Right atrium auricular region (tissue), 2 donors: ENCODE measurements around the gene LRIG1. TPM values are rescaled to one million over a fixed set of nuclear protein-coding genes. Genes with fewer than 3 reads are reported as not detected.

ENCODE experiments used
- DNase-seq: peaks from one replicate; pipeline ENCODE4 v3.0.0-alpha.2; 2019; ENCODE audit warnings: low spot score
- H3K27ac ChIP-seq, 2 donors: fragments of 200-600 bp; sonication (generic); 1 replicate in 1 of 2; 2 replicates in 1 of 2; pipeline ENCODE4 v1.5.1; 2016 to 2019
- H3K27me3 ChIP-seq, 2 donors: fragments of 200-600 bp; sonication (generic); one replicate each; pipeline versions ENCODE4 v1.5.1 to v1.6.0; 2017 to 2019
- H3K36me3 ChIP-seq: fragments of 200-600 bp; sonication (generic); one replicate; pipeline ENCODE4 v1.5.1; 2016
- H3K4me1 ChIP-seq, 2 donors: fragments of 200-600 bp; sonication (generic); one replicate each; pipeline versions ENCODE4 v1.5.1 to v1.6.0; 2017 to 2019
- H3K4me3 ChIP-seq, 2 donors: fragments of 200-600 bp; sonication (generic); 1 replicate in 1 of 2; 2 replicates in 1 of 2; pipeline ENCODE4 v1.5.1; 2017 to 2019; ENCODE audit warnings: mild to moderate bottlenecking in 1 of 2, moderate library complexity in 1 of 2
- H3K9me3 ChIP-seq, 2 donors: fragments of 200-600 bp; sonication (generic); one replicate each; pipeline ENCODE4 v1.5.1; 2019
- total RNA-seq, 2 donors: library from RNA; depleted of rRNA; stranded (reverse); fragments of >200 nt; gene quantifications; one replicate each; pipeline ENCODE4 v1.1.0, GENCODE V29; 2016
- TF ChIP-seq, protein P1 (sequence below), 2 donors: fragments of 200-600 bp; sonication (generic); IDR thresholded peaks; one replicate each; pipeline ENCODE4 v1.5.1; 2019; ENCODE audit warnings: antibody characterized with exemption in 2 of 2

LRIG1 gene
- total RNA-seq, 2 donors from 2014 or later: 147 to 179 TPM

DNA sequence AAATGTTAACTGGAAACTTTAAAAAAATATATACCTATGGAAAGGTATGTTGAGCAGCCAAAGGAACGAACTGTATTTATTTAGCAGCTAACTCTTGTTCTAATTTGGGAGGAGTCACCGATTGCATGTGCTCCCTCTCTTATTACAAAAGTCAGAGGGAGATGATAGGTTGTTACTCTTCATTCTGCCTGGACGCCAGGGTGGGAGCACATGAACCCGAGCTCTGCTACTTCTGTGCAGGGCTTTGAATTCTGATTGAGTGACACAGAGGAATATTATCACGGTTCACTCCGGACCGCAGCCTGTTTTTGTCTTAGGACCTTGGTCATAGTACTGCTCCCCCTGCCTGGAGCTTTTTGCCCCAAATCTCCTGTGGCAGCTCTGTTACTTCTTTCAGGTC, 36.9 kb upstream of the LRIG1 start:
- H3K4me1 ChIP-seq: no peaks in the 10 kb centered on the region
- no peak for DNase-seq
- no peaks in the 10 kb centered on the region for H3K27me3 ChIP-seq
- no peaks in the 10 kb centered on the region for H3K9me3 ChIP-seq
- H3K36me3 ChIP-seq: no peaks in the 10 kb centered on the region
- TF ChIP-seq, protein P1, sequence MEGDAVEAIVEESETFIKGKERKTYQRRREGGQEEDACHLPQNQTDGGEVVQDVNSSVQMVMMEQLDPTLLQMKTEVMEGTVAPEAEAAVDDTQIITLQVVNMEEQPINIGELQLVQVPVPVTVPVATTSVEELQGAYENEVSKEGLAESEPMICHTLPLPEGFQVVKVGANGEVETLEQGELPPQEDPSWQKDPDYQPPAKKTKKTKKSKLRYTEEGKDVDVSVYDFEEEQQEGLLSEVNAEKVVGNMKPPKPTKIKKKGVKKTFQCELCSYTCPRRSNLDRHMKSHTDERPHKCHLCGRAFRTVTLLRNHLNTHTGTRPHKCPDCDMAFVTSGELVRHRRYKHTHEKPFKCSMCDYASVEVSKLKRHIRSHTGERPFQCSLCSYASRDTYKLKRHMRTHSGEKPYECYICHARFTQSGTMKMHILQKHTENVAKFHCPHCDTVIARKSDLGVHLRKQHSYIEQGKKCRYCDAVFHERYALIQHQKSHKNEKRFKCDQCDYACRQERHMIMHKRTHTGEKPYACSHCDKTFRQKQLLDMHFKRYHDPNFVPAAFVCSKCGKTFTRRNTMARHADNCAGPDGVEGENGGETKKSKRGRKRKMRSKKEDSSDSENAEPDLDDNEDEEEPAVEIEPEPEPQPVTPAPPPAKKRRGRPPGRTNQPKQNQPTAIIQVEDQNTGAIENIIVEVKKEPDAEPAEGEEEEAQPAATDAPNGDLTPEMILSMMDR (IDR thresholded peaks at IDR 0.05): no peak
- no peak overlapping the region for H3K27ac ChIP-seq
- H3K4me3 ChIP-seq: no peak overlapping the region

DNA sequence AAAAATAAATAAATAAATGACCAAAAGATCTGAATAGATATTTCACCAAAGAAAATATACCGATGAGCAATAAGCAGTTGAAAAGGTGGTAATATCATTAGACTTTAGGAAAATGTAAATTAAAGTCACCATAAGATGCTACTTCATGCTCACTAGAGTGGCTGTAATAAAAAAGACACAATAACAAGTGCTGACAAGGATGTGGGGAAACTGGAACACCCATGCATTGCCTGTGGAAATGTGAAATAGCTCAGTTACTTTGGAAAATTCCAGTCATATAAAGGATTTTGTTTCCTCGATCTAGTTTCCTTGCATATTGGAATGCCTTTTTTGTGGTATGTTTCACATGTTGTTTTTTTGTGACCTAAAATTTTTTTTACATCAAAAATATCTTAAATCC, 36.0 kb upstream of the LRIG1 start:
- H3K9me3 ChIP-seq: no peaks in the 10 kb centered on the region
- no peaks in the 10 kb centered on the region for H3K4me1 ChIP-seq
- H3K27me3 ChIP-seq: no peaks in the 10 kb centered on the region
- no peak for DNase-seq
- no peaks in the 10 kb centered on the region for H3K36me3 ChIP-seq
- TF ChIP-seq, protein P1 (IDR thresholded peaks at IDR 0.05): no peak
- no peak overlapping the region for H3K4me3 ChIP-seq
- no peak overlapping the region for H3K27ac ChIP-seq

DNA sequence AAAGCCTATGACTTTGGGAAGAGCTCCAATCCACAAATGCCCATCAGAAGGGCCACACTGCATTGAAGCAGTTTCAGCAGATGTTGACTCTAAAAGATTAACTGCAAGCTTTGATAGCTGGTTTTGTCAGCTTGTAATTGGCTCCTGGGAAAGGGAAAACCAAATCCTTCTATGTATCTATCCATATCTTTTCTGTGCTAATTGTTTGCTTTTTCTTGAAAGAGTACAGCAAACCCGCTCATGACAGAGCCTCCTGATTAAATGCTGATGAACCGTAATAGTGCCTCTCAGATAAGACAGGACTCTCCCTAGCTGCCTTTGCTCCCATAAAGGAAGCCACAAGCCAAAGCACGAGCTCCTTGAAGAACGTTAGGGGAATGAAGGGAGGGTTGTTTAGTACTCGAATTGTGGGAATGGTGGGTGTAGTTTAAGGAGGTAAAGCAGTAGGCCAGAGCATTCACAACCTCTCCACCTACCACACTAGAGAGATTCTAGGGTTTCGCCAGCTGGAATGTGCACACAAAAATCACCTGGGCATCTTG, 33.6 kb upstream of the LRIG1 start:
- TF ChIP-seq, protein P1 (IDR thresholded peaks at IDR 0.05): no peak
- no peaks in the 10 kb centered on the region for H3K9me3 ChIP-seq
- no peaks in the 10 kb centered on the region for H3K27me3 ChIP-seq
- H3K27ac ChIP-seq: no peak overlapping the region
- H3K36me3 ChIP-seq: no peaks in the 10 kb centered on the region
- no peak overlapping the region for H3K4me3 ChIP-seq
- no peak for DNase-seq
- no peaks in the 10 kb centered on the region for H3K4me1 ChIP-seq

DNA sequence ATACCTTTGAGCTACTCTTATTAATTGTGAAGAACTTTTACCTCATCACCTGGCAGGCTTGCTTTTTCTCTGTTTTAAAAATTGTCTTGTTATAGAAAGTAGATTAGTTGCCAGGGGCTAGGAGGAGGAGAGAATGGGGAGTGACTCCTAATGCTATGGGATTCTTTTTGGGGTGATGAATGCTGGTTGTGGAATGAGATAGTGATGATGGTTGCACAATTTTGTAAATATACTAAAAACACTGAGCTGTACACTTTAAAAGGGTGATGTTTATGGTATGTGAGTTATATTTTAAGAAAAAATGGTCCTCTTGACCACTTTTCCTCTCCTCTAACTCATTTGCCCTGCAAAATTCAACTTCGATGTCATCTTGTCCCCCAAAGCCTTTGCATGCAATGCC, 31.8 kb upstream of the LRIG1 start:
- Histone ChIP-seq H3K27ac (no peak overlapping the region), H3K4me3 (no peak overlapping the region), H3K9me3 (no peaks in the 10 kb centered on the region), H3K36me3 (no peaks in the 10 kb centered on the region), H3K27me3 (no peaks in the 10 kb centered on the region), H3K4me1 (no peaks in the 10 kb centered on the region)
- DNase-seq: no peak
- TF ChIP-seq, protein P1 (IDR thresholded peaks at IDR 0.05): no peak

DNA sequence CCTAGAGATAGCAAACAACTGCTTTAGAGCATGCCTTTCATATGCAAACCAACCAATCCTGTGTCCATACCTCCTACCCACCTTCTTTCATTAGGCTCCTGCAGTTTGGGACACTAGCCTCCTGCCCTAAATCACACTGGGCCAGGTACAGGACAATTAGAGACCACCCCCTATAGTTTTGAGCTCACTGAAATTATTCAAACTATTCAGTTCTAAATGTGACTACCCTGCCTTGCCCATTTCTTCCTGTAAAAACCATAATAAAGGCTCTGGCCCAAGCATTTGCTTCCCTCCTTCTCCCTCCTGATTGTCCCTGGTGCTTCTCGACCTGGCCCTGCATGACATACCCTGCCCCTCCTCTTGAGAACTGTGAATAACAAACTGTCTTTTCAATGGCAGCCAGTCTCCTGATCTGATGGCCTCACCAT, 31.4 kb upstream of the LRIG1 start:
- no peak overlapping the region for H3K4me3 ChIP-seq
- H3K27me3 ChIP-seq: no peaks in the 10 kb centered on the region
- H3K27ac ChIP-seq: no peak overlapping the region
- no peaks in the 10 kb centered on the region for H3K9me3 ChIP-seq
- TF ChIP-seq, protein P1 (IDR thresholded peaks at IDR 0.05): no peak
- H3K36me3 ChIP-seq: no peaks in the 10 kb centered on the region
- DNase-seq: no peak
- H3K4me1 ChIP-seq: no peaks in the 10 kb centered on the region

DNA sequence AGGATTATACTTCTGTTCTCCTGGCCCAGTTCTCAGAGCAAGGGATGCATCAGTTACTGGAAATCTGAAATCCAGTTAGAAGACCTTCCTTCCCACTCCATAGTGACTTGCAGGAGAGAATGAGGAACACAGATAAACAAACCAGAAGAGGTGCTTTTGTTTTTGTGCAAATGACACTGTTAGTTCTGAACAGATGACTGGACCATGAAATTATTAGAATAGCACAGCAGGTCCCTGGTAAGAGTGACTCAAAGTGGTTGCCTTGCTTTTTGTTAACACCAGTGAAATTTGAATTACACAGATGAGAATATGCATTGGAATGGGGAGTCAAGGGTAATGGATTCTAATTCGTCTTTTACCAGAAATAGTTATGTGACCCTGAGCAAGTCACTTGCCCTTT, 30.4 kb upstream of the LRIG1 start:
- no peak overlapping the region for H3K4me3 ChIP-seq
- DNase-seq: no peak

More for the DNA sequence above, 30.4 kb upstream of the LRIG1 start:
- no peaks in the 10 kb centered on the region for H3K27me3 ChIP-seq
- H3K4me1 ChIP-seq: no peaks in the 10 kb centered on the region
- H3K9me3 ChIP-seq: no peaks in the 10 kb centered on the region
- no peak overlapping the region for H3K27ac ChIP-seq
- TF ChIP-seq, protein P1 (IDR thresholded peaks at IDR 0.05): no peak
- no peaks in the 10 kb centered on the region for H3K36me3 ChIP-seq
